GM20431 (cell line): ENCODE data around the gene RAB27B.

Experiments used
- in situ Hi-C: fragments of 300-500 bp; cut with MseI, MboI; formaldehyde crosslinking; loops from one replicate; pipeline ENCODE4 v1.15.0; 2020; ENCODE audit warnings: low sequenced_read_pairs; ENCODE audit not compliant: unreplicated experiment

The RAB27B gene

GRCh38 chr18:54859667-54860421 lies 31.6 kb downstream of the RAB27B start:
- in situ Hi-C loops: no loop called here

- in situ Hi-C loops: no loop called here
These were observed 32.7 kb downstream of the RAB27B start for GRCh38 chr18:54860941-54861340.

GRCh38 chr18:54867131-54867530 lies 38.9 kb downstream of the RAB27B start:
- in situ Hi-C loops: no loop called here

- in situ Hi-C loops: no loop called here
These were observed 43.0 kb downstream of the RAB27B start for GRCh38 chr18:54871231-54871630.

- in situ Hi-C loops: no loop called here
These were observed 44.4 kb downstream of the RAB27B start for GRCh38 chr18:54872681-54873080.

GRCh38 chr18:54873884-54874255 lies 45.6 kb downstream of the RAB27B start:
- in situ Hi-C loops: no loop called here

- in situ Hi-C loops: no loop called here
These were observed 46.8 kb downstream of the RAB27B start for GRCh38 chr18:54875063-54875462.

GRCh38 chr18:54877076-54877475 lies 48.8 kb downstream of the RAB27B start:
- in situ Hi-C loops: no loop called here

GRCh38 chr18:54878159-54878622 lies 49.9 kb downstream of the RAB27B start:
- in situ Hi-C loops: no loop called here

GRCh38 chr18:54878659-54879358 lies 50.5 kb downstream of the RAB27B start:
- in situ Hi-C loops: no loop called here

- in situ Hi-C loops: no loop called here
These were observed 51.4 kb downstream of the RAB27B start for GRCh38 chr18:54879691-54880090.

- in situ Hi-C loops: no loop called here
These were observed 52.3 kb downstream of the RAB27B start for GRCh38 chr18:54880395-54881105.

- in situ Hi-C loops: no loop called here
These were observed 53.0 kb downstream of the RAB27B start for GRCh38 chr18:54881229-54881768.

GRCh38 chr18:54882318-54882717 lies 54.0 kb downstream of the RAB27B start:
- in situ Hi-C loops: no loop called here

GRCh38 chr18:54883816-54884604 lies 55.7 kb downstream of the RAB27B start:
- in situ Hi-C loops: no loop called here

- in situ Hi-C loops: no loop called here
These were observed 60.1 kb downstream of the RAB27B start for GRCh38 chr18:54888378-54888777.

- in situ Hi-C loops: no loop called here
These were observed 60.7 kb downstream of the RAB27B start for GRCh38 chr18:54888933-54889332.

GRCh38 chr18:54899500-54899899 lies 71.2 kb downstream of the RAB27B start:
- in situ Hi-C loops: no loop called here

GRCh38 chr18:54900290-54900689 lies 72.0 kb downstream of the RAB27B start:
- in situ Hi-C loops: no loop called here

- in situ Hi-C loops: no loop called here
These were observed 76.3 kb downstream of the RAB27B start for GRCh38 chr18:54904581-54904980.
